HG03175 (cell line): Measurements from ENCODE around the gene ENDOV.

Experiments
- ATAC-seq: cut with Tn5 transposase; IDR thresholded peaks from one replicate; pipeline ENCODE4 v1.9.1; 2021; ENCODE audit warnings: mild to moderate bottlenecking, moderate library complexity; ENCODE audit not compliant: unreplicated experiment

Gene ENDOV

DNA sequence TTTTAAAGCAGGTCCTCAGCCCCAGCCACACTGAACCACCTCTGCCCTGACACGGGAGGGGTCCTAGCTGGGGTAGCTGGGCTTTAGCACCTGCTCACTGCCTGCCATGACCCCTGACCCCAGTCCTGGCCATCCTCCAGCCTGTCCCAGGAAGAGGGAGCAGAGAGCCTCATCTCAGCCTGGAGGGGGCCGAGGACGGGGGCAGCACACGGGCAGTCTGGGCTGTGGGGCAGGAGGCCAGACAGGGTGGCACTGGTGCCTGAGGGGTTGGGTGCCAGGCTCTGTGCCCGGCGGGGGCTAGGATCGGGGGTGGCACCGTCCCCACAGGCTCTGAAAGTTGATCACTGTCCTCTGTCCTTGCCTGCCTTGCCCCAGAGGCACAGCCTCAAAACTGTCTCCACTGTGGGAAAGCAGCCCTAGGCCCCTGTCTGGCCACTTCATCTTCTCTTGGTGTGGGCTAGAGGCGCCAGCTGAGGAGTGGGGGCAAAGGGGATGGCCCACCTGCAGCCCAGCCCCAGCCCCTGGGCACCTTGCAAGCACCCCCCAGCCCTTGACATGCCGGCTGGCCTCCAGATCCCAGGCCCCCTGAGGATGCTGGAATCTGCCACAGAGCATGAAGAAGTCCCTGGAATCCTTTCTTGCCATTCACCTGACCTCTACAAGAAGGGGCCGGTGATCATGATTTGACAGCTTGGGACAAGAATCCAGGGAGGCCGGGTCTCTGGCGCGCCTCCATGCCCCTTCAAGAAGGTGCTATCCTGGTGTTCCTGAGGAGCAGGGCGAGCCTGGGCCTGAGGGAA lies 15.7 kb downstream of the ENDOV start:
- ATAC-seq, result no peak

DNA sequence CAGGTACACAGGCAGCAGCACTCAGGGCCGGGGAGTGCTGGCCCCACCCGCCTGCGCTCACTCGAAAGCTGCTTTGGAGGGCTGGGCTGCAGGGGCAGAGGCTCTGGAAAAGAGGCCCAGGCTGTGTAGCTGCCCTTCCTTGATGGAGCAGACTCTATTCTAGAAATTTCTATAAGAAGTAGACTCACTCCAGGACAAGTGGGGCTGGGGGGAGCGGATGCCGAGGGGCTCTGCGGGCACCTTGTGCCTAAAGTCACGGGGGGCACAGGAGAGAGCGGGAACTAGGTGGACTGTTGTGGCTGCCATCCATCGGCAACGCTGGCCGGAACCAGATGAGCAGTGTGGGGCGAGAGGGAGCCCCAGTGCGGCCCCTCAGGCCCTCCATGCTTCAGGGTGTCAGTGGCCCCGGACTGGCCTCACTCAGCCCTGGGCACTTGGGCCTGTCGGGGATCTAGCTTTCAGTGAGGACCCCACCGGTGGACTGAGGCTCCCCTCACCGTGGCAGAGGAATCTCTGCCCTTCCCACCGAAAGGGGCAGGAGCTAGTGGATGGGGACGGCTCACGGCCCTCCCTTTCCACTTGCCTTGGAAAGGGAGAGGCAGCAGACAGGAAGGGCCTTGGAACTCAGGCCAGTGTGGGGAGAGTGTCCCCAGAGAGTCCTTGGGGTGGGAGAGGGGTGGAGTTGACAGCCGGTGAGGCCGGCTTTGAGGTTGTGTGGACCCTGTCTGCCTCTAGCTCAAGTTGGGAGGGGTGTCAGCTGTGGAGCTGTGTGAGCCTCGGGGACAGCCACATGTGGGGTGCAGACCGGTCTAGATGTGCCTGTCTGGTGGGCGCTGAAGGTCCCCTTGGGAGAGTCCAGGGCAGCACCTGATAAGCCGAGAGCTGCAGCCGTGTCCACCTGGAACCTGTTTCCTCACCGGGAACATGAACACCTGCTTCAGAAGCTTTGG lies 16.6 kb downstream of the ENDOV start:
- ATAC-seq, result no peak

DNA sequence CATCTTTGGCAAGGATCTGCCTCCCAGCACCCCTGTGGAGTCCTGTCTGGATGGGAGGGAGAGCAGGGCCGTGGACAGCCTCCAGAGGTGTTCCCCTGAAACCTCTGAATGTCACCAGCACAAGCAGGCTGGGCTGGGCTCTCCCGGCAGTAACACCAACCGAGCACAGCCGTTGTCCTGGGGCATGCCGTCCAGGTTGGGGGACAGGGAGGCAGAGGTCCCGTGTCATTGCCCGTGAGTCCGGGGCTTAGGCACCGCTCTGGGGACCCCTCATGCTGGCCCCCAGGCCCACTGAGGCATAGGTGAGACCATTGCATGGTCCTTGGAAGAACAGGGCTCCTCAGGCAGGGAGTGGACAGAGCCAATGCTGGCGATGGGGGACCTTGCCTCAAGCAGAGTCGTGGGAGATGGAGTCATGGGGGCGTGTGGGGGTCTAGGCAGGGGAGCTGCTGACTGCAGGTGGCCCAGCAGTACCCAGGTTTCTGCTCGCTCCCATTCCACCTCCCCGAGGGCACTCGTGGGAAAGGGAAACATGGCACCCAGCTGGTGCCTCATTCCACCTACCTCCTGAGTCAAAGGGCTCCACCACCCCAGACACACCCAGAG lies 17.5 kb downstream of the ENDOV start:
- no peak for ATAC-seq

DNA sequence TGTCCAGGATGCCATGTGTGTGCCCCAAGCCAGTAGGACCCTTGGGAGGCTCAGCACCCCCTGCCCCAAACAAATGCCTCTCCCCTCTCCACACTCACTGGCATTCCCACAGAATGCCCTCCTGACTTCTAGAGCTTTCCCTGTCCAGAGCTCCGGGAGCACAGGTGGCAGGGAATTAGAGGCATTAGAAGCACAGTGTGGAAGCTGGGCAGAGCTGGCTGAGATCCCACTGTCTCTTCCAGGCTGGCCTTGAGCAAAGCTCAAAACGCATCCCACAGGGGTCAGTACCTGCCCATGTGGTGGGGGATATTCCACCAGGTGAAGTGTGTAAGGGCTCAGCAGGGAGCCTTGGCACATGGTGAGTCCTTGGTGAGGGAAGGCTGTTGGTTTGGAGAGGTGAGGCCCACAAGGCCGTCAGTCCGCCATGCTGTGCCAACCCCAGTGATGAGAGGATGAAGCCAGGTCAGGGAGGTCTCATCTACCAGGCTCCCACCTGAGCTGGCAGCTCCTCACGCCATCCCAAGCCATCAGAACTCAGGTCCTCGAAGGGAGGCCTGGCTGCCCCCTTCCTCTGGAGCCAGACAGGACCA lies 18.1 kb downstream of the ENDOV start:
- no peak for ATAC-seq

DNA sequence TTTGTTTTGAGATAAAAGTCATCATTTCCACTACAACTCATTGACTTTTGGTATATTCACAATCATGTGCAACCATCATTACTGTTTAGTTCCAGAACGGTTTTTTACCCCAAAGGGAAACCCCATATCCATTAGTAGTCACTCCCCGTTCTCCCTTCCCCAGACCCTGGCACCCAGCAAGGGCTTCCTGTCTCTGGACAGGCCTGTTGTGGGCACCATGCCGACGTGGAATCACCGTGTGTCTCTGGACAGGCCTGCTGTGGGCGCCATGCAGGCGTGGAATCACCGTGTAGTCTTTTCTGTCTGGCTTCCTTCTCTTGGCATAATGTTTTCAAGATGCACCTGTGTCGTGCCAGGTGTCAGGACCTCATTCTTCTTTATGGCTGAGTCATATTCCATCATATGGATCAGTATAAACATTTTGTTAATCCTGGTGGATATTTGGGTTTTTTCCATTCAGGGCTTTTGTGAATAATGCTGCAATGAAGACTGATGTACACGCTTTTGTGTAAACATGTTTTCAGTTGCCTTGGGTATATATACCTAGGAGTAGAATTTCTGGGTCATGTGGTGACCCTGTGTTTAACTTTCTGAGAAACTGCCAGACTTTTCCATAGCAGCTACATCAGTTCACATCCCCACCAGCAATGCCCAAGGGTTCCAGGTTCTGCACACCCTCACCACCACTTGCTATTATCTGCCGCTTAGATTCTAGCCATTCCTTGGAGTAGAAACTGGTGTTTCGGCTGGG lies 19.1 kb downstream of the ENDOV start:
- no peak for ATAC-seq

DNA sequence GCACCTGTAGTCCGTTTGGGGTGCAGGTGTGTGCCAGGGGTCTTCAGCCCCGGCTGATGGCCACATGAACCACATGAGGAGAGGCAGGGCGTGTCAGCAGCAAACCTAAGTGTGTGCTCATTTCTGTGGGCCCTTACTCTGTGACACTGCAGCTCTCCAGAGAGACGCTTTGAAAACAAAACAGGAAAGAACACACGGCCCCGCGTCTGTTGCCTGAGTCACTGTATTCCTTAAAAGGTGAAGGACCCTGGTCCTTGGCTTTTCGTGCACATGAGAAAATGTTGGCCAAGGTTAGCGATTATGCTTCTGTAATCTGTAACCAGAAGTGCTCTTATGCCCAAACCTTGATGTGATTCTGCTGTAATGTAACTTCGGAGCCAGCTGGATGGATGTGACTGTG lies 22.6 kb downstream of the ENDOV start:
- no peak for ATAC-seq

DNA sequence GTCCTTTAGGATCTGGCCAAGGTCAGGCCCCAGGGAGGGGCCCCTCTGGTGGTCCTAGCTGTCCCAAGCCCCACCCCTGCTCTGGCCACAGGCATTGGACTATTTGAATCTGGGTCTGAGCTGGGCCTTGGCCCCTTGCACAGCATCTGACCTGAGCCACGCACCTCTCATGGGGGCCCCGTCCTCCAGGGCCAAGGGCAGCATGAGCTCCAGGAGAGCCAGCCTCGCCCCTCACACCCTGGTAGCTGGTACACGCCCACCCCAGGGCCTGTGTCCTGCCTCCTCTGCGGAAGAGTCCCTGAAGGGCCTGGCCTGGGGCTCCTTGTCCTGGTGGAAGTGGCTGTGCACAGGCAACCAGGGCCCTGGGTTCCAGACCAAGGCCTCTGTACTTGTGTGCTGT lies 23.8 kb downstream of the ENDOV start:
- no peak for ATAC-seq

DNA sequence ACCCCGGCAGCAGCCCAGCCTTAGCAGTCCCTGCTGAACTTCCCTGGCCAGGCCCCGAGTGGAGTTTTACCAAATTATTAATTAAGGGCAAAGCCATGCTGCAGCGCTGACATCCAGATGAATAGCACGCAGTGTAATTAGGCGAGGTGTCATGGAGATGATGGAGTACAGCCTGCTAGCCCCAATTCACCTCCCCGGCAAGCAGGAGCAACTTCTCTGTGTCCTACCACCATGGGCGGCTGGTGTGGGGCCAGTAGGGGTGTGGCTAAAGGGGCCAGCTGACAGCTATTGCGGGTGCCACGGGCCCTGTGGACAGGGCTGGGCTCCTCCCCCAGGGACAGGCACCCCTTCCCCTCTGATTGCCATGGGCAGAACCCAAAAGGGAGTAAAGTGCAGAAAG lies 24.5 kb downstream of the ENDOV start:
- no peak for ATAC-seq

DNA sequence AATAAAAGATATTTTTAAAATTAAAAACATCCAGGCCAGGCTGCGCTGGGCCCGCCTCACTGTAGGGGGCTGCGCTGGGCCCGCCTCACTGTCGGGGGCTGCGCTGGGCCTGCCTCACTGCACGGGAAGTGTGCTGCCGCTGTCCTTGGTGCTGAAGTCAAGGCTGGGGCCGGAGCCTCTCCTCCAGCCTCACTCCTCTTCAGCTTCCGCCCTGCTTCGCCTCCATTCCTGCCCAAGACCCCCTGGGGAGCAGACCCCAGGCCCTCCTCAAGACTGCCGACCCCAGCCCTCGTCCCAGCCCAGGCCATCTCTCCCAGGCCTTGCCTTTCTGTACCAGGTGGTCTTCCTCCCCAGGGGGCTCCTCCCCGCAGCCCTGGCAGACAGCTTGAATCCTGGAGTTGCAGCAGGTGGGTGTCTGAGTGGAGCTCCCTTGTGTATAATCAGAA lies 26.2 kb downstream of the ENDOV start:
- ATAC-seq, result no peak

DNA sequence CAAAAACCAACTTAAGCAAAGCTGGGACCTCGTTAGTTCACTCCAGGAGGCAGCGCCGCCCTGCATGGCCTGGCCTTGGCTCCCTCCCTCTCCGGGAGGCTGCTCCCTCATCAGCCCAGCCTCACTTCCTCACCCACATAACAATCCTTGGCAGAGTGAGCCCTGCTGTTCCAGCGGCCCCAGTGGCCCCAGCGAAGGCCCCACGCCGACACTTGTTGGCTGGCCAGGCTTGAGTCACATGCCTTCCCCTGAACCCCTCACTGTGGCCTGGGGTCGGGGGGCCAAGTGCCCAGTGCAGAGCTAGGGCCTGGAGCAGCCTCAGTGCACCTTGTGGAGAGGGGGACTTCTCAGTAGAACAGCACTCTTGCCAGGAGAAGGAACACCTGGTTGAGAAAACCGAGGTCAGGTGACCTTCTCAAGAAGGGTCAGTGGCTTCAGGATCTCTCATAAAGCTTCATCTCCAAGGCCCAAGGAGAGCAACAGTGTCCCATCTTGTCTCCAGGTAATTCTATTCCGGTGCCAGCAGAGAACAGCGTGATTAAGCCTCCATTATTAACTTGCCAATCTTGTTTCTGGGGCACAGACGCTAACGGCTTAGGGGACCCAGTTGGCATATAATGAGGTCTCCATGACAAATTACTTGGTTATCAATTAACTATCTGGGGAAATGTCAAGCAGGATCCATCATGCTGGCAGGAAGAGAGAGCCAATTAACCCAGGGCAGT lies 26.8 kb downstream of the ENDOV start:
- ATAC-seq, result no peak

DNA sequence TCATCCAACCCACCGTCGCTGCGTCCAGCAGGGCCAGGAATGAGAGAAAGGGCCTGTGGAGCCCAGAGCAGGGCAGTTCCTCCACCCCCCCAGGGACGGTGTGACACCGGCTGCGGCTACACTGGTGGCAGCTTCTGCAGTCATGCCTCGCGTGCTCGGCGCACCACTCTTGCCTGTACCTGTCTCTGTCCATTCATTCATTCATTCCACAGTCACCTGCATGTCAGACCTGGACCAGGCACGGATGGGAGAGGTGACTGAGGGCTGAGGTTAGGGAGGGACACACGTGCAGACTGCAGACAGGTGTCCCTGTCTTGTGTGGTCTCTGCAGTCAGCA lies 27.3 kb downstream of the ENDOV start:
- ATAC-seq, result no peak

DNA sequence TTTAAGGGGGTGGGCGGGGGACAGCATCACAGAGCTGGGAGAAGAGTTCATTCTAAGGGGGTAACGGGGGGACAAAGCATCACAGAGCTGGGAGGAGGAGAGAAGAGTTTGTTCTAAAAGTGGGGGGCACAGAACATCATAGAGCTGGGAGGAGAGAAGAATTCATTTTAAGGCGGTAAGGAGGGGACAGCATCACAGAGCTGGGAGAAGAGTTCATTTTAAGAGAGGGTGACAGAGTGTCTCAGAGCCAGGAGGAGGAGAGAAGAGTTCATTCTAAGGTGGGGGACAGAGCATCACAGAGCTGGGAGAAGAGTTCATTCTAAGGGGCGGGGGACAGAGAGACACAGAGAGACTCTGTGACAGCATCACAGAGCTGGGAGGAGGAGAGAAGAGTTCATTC lies 27.8 kb downstream of the ENDOV start:
- ATAC-seq, result no peak

DNA sequence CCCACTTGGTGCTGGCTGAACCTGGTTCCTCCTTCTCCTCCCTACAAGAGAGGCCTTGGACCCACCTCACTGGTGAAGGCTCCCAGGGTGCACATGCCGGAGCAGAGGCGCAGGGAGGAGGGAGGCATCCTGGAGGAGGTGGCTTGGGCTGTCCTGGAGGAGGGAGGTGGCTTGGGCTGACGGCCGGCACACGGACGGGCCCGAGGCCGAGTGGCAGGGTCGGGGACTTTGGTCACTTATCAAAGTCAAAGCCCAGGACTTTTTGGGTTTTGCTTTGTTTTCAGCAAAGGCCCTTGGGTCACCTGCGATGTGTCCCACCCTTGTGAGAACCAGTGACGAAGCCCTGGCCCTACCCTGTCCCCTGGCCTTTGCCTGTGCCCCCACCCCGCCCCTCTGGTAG lies 28.5 kb downstream of the ENDOV start:
- no peak for ATAC-seq

DNA sequence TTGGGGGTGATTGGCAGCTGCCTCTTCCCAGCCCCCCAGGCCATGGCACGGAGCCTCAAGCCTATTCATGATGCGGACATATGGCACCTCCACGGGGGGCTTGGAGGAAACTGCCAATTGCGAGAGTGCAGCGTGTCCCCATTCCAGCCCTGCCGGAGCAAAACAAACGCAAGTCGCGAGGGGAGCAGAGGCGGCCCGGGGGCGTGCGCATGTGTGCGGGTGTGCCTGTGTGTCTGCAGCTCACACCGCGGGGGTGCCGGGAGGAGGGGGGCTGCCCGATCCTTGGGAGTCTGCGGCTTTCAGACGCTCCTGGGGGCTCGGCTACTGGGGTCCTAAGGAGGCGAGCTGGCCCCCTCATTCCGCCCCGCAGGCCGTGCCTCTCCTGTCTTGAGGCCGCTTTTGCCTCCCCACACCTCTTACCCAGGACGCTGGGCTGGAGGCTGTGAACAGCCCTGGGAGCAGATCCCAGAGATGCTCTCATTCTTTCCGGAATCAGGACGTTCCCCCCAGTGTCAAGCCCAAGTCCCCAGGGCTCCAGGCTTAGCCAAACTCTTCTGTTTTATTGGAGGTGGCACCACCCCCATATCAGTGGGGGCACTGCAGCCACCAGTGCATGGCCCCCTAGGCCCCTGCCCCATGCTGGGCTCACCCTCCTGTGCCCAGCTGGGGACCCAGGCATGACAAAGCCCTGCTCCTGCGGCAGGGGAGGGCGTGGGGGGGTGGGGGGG lies 29.1 kb downstream of the ENDOV start:
- ATAC-seq, result no peak

DNA sequence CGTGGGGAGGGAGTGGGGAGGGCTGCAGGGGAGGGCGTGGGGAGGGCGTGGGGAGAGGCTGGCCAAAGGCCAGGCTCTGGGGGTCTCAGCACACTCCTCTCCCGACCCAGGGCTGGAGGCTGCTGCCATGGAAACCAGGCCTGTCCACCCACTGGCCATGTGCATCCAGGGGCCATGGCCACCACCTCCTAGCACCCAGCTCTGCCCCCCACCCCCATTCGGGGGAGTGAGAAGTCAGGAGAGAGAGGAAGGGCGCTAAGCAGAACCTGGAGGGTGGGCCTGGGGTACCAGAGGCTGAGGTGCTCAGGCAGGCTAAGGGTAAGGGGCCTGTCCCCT lies 29.6 kb downstream of the ENDOV start:
- no peak for ATAC-seq

DNA sequence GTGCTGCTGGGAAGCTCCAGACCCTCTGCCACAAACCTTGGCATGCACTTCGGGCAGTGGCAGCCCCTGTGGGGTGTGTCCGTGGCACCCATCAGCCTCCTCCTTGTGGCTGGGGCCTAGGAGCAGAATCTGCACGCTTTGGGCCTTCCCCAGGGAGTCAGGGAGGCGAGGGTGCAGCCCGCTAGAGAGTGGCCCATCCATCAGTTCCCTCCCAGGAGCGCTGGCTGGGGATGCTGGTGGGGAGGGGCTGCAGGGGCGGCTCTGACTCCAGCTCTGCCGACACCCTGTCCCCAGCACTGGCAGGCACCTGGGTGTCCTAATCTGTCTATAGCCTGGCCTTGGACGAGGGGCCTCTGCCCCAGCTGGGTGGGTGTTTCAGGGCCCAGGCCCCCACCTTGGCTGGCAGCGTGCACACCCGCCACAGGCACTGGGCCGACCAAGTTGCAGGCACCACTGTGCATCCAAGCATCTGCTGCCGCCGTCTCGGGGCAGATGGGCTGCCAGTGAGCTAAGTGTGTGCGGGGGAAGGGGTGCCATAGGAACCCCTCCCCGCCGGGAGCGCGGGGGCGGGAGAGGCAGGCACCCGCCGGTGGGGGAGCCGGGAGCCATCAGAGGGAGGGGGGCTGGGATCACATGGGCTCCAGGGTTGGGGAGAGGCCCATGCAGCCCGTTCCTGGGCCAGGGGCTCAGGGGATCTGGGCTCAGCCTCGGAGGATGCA lies 30.2 kb downstream of the ENDOV start:
- no peak for ATAC-seq

DNA sequence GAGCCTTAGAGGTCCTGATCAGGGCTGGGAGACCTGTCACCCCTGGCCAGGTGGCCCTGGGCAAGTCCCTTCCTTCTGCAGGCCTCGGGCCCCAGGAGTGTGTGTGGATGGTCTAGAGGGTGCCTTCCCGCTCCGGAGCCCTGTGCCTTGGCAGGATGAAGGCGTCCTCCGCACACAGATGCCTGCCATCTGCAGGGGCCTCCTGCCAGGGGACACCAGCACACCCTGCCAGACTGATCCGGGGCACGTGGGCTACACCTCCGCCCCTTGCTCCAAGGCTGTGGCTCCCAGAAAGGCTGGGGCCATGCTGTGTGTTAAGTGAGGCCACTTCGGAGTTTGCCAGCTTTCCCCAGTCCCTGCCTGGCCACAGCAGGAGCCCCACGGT lies 30.8 kb downstream of the ENDOV start:
- no peak for ATAC-seq

DNA sequence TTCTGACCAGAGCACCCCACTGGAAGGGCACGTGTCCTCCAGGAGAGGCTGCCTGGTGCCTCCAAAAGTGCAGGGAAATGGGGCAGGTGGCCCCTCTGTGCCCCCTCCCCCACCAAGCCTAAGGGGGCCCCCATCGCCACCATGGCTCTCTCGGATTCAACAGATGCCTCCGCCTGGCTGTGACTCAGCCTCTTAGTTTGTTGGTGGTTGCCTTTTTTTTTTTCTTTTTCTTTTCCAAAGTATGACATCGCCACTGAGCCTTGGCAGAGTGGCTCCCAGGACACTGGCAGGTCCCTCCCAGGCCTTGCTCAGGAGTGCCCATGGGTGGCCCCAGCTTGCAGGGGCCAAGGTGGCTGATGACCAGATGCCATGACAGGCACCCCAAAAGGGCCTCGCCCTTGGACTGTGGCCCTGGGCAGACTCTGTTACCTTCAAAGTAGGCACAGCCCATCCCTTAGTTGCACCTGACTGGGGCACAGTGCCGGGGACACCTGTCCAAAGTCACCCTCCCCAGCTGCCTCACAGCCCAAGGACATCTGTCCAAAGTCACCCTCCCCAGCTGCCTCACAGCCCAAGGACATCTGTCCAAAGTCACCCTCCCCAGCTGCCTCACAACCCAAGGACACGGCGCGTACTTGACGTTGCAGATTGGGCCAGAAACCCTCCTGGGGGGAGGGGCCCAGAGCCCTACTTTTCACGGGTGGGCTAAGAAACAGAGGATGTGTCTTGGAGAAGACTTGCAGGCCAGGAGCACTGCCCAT lies 31.9 kb downstream of the ENDOV start:
- ATAC-seq, result no peak
